Stomach smooth muscle (tissue), 2 donors: ENCODE data around the gene FCHO2.
"Not testable (repeated sequence)": the region's sequence is repeated elsewhere in the genome, so short reads cannot be mapped to it uniquely, and the experiment has no call there.

Experiments
- H3K27ac ChIP-seq: one replicate; pipeline ENCODE4 v1.7.0; 2013; ENCODE audit warnings: mild to moderate bottlenecking, low read length, inconsistent platforms
- H3K27me3 ChIP-seq, 2 donors: one replicate each; pipeline ENCODE4 v1.7.0; 2013; ENCODE audit warnings: low read length in 2 of 2; ENCODE audit not compliant: insufficient read depth in 2 of 2, control insufficient read depth in 1 of 2
- H3K36me3 ChIP-seq, 2 donors: one replicate each; pipeline ENCODE4 v1.7.0; 2013; ENCODE audit warnings: low read length in 2 of 2; ENCODE audit not compliant: control insufficient read depth in 2 of 2, insufficient read depth in 2 of 2
- H3K4me1 ChIP-seq: one replicate; pipeline ENCODE4 v1.7.0; 2013; ENCODE audit warnings: low read length; ENCODE audit not compliant: control insufficient read depth, insufficient read depth
- H3K4me3 ChIP-seq, 2 donors: one replicate each; pipeline ENCODE4 v1.7.0; 2013; ENCODE audit warnings: low read length in 2 of 2
- H3K9ac ChIP-seq, 2 donors: one replicate each; pipeline ENCODE4 v1.7.0; 2013; ENCODE audit warnings: low read length in 2 of 2, mild to moderate bottlenecking in 1 of 2
- H3K9me3 ChIP-seq, 2 donors: one replicate each; pipeline ENCODE4 v1.7.0; 2013; ENCODE audit warnings: low read length in 2 of 2; ENCODE audit not compliant: control insufficient read depth in 2 of 2
- donor health status: healthy.
- donor health status: Pancreatic carcinoma.

Gene FCHO2

DNA sequence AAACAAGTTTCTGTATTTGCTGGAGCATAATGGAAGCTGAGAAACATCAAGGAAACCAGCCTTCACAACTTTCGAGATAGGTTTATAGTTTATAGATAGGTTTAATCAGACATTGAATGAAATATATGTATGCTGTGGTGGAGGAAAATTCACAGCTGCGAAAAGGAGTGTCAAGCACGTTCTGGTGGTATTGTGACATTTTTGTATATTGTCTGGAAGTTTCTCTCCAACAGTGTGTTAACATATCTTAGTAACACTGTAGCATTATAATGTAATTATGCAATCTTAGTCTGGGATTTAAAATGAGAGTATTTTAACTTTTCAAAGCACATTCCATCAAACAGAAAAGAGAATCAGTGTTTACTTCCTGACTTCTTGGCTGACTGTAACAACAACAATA lies 50.0 kb downstream of the FCHO2 start:
- no peak overlapping the region for H3K27ac ChIP-seq

DNA sequence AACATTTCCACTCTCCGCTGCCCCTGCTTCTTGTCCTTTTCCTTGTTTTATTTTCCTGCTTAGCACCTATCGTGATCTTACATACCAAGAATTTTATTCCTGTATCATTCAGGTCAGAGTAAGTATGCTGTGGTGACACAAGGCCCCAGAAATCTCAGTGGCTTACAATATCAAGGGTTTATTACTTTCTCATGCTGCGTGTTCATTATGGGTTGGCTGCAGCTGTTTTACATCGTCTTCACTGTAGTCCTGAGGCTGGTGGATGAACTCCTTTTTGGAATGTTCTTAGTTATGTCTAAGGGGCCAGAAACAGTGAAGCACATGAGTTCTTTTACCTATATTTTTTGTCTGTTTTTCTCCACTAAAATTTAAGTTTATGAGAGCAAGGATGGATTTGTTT lies 51.2 kb downstream of the FCHO2 start:
- Histone ChIP-seq H3K9ac (no peak overlapping the region), H3K4me1 (no peaks in the 10 kb centered on the region), H3K9me3 (no peaks in the 10 kb centered on the region), H3K27me3 (no peaks in the 10 kb centered on the region), H3K4me3 (no peak overlapping the region), H3K27ac (no peak overlapping the region), H3K36me3 (peaks cover 0 to 6% of the 10 kb centered on the region in 2 donors)

More for the DNA sequence above, 50.0 kb downstream of the FCHO2 start:
- H3K9me3 ChIP-seq, result no peaks in the 10 kb centered on the region
- H3K4me1 ChIP-seq, result no peaks in the 10 kb centered on the region
- H3K36me3 ChIP-seq, result peaks cover 0 to 6% of the 10 kb centered on the region in 2 donors
- H3K9ac ChIP-seq, result no peak overlapping the region
- H3K27me3 ChIP-seq, result no peaks in the 10 kb centered on the region
- no peak overlapping the region for H3K4me3 ChIP-seq

DNA sequence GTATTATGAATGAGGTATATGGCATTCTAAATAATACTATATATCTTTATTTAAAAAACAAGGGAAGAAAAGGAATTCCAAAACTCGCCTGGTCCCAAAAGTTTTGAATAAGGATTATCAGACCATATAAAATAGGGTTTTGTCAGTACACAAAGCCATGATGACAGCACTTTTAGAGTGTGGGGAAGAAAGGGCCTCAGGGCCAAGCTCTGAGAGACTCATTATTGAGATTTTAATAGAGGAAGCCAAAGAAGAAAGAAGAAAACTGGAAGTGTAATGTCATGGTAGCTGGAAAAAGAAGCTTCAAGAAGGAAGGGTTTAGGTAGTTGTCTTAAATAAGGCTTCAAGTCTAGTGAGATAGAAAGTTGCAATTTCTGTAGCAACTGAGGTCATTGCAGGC lies 53.0 kb downstream of the FCHO2 start:
- Histone ChIP-seq H3K4me1 (no peaks in the 10 kb centered on the region), H3K36me3 (peaks cover 0 to 6% of the 10 kb centered on the region in 2 donors), H3K4me3 (no peak overlapping the region), H3K27me3 (no peaks in the 10 kb centered on the region), H3K27ac (no peak overlapping the region), H3K9ac (no peak overlapping the region), H3K9me3 (no peaks in the 10 kb centered on the region)

DNA sequence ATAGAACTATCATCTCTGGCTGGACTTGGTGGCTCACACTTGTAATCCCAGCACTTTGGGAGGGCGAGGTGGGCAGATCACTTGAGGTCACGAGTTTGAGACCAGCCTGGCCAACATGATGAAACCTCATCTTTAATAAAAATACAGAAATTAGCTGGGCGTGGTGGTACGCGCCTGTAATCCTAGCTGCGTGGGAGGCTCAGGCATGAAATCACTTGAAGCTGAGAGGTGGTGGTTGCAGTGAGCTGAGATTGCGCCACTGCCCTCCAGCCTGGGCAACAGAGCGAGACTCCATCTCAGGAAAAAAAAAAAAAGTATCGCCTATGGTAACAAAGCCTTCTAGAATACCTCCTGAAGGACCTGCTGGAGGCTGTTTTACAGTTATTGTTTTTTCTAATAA lies 55.8 kb downstream of the FCHO2 start:
- not testable (repeated sequence) for H3K4me3 ChIP-seq, H3K36me3 ChIP-seq, H3K27ac ChIP-seq, H3K9ac ChIP-seq, H3K27me3 ChIP-seq, H3K4me1 ChIP-seq, H3K9me3 ChIP-seq

DNA sequence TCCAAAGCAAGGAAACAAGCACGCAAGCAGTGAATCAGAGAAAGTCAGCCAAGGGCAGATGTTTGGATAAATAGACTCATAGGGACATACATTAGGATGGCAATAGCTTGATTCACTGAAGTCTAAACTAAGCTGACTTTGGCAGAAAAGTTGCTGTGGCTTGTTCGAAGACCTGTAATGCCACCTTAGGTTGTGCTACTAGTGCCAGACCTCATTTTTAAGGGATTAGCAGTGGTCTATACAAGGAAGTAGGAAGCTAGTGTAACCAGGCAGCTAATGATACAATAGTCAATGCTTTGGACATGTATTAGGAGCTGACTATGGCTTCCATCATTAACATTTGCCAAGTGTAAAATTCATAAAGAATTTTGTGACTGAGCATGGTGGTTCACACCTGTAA lies 63.1 kb downstream of the FCHO2 start:
- no peak overlapping the region for H3K4me3 ChIP-seq
- H3K9ac ChIP-seq, result no peak overlapping the region
- no peak overlapping the region for H3K27ac ChIP-seq
- H3K36me3 ChIP-seq, result peaks cover 0 to 13% of the 10 kb centered on the region in 2 donors
- H3K4me1 ChIP-seq, result no peaks in the 10 kb centered on the region
- H3K9me3 ChIP-seq, result no peaks in the 10 kb centered on the region
- no peaks in the 10 kb centered on the region for H3K27me3 ChIP-seq

DNA sequence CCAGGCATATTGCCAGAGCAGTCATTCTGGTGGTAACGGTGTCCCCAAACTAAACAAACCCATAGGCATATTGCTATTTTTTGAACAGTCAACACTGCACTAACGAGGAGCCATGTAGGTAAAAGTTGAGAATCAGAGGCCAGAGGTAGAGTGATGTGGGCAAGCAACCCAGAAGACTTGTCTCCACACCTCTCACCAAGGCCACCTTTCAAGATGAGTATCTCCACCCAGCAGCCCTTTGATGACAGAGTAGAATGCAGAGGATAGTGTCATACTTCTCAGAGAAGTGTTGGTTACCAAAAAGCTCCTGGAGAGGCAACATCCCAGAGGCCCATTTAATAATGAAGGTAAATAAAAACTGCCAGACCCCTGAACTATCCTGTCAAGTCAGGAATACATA lies 63.9 kb downstream of the FCHO2 start:
- no peaks in the 10 kb centered on the region for H3K9me3 ChIP-seq
- H3K36me3 ChIP-seq, result peaks cover 0 to 13% of the 10 kb centered on the region in 2 donors
- H3K27me3 ChIP-seq, result no peaks in the 10 kb centered on the region
- H3K4me1 ChIP-seq, result no peaks in the 10 kb centered on the region
- H3K27ac ChIP-seq, result no peak overlapping the region
- no peak overlapping the region for H3K4me3 ChIP-seq
- H3K9ac ChIP-seq, result no peak overlapping the region

DNA sequence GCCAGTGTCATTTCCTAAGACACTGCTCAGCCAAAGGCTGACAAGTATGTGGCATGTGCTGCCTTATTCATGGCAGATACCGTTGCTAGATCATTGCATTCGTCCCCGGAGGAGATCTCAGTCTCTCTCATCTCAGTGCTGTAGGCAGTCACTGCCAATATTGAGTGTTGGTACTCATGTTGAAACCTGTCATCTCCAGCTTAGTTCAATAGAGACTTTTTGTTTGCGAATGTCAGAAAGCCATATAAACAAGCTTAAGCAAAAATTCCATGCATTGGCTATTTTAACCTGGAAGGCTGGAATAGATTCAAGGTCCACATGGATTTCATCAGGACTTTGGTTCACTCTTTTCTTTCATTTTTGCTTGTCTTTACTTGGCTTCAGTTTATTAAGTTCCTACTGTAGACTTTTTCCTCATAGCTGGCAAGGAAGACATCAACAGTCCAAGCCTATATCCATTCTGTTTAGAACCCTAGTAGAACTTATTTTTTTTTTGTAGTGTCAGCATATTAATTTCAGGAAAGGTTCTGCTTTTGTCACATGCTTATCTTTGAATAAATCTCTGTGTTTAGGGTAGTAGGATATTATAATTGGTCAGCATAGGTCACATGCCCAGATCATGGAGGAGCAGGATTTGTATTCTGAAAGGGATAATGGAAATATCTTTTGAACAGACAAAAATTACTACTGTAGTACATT lies 66.8 kb downstream of the FCHO2 start:
- Histone ChIP-seq H3K9me3 (no peaks in the 10 kb centered on the region), H3K9ac (no peak overlapping the region), H3K4me3 (no peak overlapping the region), H3K27me3 (no peaks in the 10 kb centered on the region), H3K36me3 (peaks cover 0 to 20% of the 10 kb centered on the region in 2 donors), H3K4me1 (no peaks in the 10 kb centered on the region), H3K27ac (no peak overlapping the region)

DNA sequence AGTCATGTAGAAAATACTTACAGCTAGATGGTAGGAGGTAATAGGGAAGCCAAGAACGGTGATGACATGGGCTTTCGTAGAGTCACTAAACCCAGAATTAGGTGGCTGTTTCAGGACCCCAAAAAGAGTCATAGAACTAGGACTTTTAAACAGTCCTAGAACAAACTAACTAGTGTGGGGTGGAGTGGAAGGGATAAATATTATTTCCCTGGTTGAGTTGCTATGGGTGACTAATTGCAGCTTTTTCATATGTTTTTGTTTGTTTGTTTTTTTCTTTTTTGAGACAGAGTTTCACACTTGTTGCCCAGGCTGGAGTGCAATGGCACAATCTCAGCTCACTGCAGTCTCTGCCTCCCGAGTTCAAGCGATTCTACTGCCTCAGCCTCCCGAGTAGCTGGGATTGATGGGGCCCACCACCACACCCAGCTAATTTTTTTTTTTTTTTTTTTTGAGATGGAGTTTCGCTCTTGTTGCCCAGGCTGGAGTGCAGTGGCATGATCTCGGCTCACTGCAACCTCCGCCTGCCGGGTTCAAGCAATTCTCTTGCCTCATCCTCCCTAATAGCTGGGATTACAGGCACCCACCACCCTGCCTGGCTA lies 69.2 kb downstream of the FCHO2 start:
- H3K27me3 ChIP-seq, H3K27ac ChIP-seq, H3K4me3 ChIP-seq, H3K4me1 ChIP-seq, H3K9me3 ChIP-seq, H3K9ac ChIP-seq: not testable (repeated sequence)
- peaks cover 0 to 19% of the 10 kb centered on the region in 2 donors for H3K36me3 ChIP-seq

DNA sequence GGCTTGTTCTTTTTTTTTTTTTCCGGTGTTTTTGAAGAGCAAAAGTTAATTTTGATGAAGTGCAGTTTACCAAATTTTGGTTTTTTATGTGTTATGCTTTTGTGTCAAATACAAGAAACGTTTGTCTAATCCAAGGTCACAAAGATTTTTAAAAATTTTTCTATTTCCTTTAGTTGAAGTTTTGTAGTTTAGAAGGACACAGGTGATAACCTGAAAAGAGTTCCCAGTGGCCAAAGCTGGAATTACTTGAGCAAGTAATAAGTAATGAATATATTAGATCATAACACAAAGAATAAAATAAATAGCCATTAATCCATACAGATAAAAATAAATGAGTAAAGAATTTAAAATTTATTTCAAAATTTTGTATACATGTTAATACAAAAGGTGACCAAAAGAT lies 71.5 kb downstream of the FCHO2 start:
- H3K27me3 ChIP-seq, result no peaks in the 10 kb centered on the region
- peaks cover 0 to 12% of the 10 kb centered on the region in 2 donors for H3K36me3 ChIP-seq
- no peak overlapping the region for H3K4me3 ChIP-seq
- H3K9ac ChIP-seq, result no peak overlapping the region
- H3K4me1 ChIP-seq, result no peaks in the 10 kb centered on the region
- no peaks in the 10 kb centered on the region for H3K9me3 ChIP-seq
- no peak overlapping the region for H3K27ac ChIP-seq

DNA sequence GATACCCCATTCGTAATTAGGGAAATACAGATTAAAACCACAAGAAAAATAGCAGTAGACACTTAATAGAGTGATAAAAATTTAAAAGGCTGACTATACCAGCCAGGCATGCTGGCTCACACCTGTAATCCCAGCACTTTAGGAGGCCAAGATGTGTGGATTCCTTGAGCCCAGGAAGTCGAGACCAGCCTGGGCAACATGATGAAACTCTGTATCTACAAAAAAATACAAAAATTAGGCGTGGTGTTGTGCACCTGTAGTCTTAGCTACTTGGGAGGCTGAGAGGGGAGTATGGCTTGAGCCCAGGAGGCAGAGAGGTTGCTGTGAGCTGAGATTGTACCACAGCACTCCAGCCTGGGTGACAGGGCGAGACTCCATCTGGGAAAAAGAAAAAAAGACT lies 72.0 kb downstream of the FCHO2 start:
- Histone ChIP-seq H3K9ac (no peak overlapping the region), H3K36me3 (peaks cover 0 to 12% of the 10 kb centered on the region in 2 donors), H3K27me3 (no peaks in the 10 kb centered on the region), H3K4me3 (no peak overlapping the region), H3K9me3 (no peaks in the 10 kb centered on the region), H3K27ac (no peak overlapping the region), H3K4me1 (no peaks in the 10 kb centered on the region)

DNA sequence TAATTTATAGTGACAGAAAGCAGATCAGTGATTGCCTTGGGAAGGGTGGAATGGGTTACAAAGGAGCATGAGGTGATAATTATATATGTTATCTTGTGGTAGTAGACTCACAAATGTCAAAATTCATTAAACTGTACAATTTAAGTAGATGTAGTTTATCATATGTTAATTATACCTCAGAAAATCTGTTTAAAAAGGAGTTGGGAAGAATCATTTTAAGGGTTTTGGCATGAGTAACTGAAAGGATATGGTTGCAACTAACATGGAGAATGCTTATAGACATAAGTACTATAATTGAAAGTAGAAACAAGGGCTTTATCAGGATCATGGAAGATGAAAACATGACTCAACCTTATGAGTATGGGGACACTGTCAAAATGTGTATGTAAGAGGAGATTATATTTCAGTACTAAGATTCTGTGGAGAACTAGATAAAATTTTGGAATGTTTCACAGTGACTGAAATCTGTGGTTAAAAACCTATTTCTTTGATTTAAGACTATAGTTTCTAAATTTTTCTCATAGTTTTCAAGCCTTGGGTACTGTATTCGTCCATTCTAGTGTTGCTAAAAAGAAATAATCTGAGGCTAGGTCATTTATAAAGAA lies 73.3 kb downstream of the FCHO2 start:
- Histone ChIP-seq H3K4me3 (no peak overlapping the region), H3K36me3 (peaks cover 0 to 12% of the 10 kb centered on the region in 2 donors), H3K9me3 (no peaks in the 10 kb centered on the region)

More for the DNA sequence above, 73.3 kb downstream of the FCHO2 start:
- no peaks in the 10 kb centered on the region for H3K27me3 ChIP-seq
- no peak overlapping the region for H3K9ac ChIP-seq
- no peaks in the 10 kb centered on the region for H3K4me1 ChIP-seq
- no peak overlapping the region for H3K27ac ChIP-seq
